WTC11 (cell line): ENCODE results near the gene SERGEF. TPM values are rescaled to one million over a fixed set of nuclear protein-coding genes. Genes with fewer than 3 reads are reported as not detected.

Experiments
- ATAC-seq: fragments of 200-7000 bp; cut with Tn5 transposase; 2 replicates; pipeline ENCODE4 v1.10.0; 2021; ENCODE audit warnings: mild to moderate bottlenecking, moderate library complexity
- CTCF ChIA-PET: fragments of 300-600 bp; sonication (Branson Sonifier 250); formaldehyde crosslinking; loops from one replicate; lab custom pipeline; 2021; ENCODE audit warnings: antibody characterized with exemption; lab: Charles Lee
- POLR2A ChIA-PET: fragments of 350-600 bp; sonication (Branson Sonifier 250); formaldehyde crosslinking; loops from one replicate; lab custom pipeline; 2021; ENCODE audit warnings: antibody characterized with exemption; lab: Charles Lee
- DNase-seq: peaks from one replicate; pipeline ENCODE4 v3.0.0; 2021; ENCODE audit warnings: low spot score
- H3K27ac Mint-ChIP-seq: 2 replicates; pipeline ENCODE4 v1.8.0; 2021; ENCODE audit warnings: mixed read lengths
- H3K27me3 Mint-ChIP-seq: 2 replicates; pipeline ENCODE4 v1.8.0; 2021; ENCODE audit warnings: low read depth, mild to moderate bottlenecking, moderate library complexity, mixed read lengths
- H3K36me3 Mint-ChIP-seq: 2 replicates; pipeline ENCODE4 v1.8.0; 2021; ENCODE audit warnings: mixed read lengths
- H3K4me1 Mint-ChIP-seq: 2 replicates; pipeline ENCODE4 v1.8.0; 2022; ENCODE audit warnings: mixed read lengths
- H3K4me3 Mint-ChIP-seq: 2 replicates; pipeline ENCODE4 v1.8.0; 2021; ENCODE audit warnings: mild to moderate bottlenecking, moderate library complexity, mixed read lengths
- H3K9me3 Mint-ChIP-seq: 2 replicates; pipeline ENCODE4 v1.8.0; 2021; ENCODE audit warnings: mixed read lengths
- ATF3 ChIP-seq: sonication (generic); formaldehyde crosslinking; conservative IDR thresholded peaks from 2 replicates; pipeline ENCODE4 v1.8.1; 2022; ENCODE audit warnings: mild to moderate bottlenecking, missing genetic modification reagents
- HMGA2 ChIP-seq: fragments of 250-450 bp; sonication (Bioruptor Pico); IDR thresholded peaks from 2 replicates; pipeline ENCODE4 v1.4.0; 2021; ENCODE audit warnings: mild to moderate bottlenecking, moderate library complexity
- MYBL2 ChIP-seq: sonication (generic); formaldehyde crosslinking; IDR thresholded peaks from 2 replicates; pipeline ENCODE4 v1.8.1; 2023; ENCODE audit warnings: mild to moderate bottlenecking, moderate library complexity, missing genetic modification reagents
- NR3C1 ChIP-seq: sonication (generic); formaldehyde crosslinking; conservative IDR thresholded peaks from 2 replicates; pipeline ENCODE4 v1.8.1; 2023; ENCODE audit warnings: low read depth, mild to moderate bottlenecking, missing genetic modification reagents
- SMAD3 ChIP-seq: sonication (generic); formaldehyde crosslinking; IDR thresholded peaks from 2 replicates; pipeline ENCODE4 v1.8.0; 2022; ENCODE audit warnings: missing genetic modification reagents, mild to moderate bottlenecking, borderline replicate concordance
- ZNF219 ChIP-seq: sonication (generic); formaldehyde crosslinking; IDR thresholded peaks from 2 replicates; pipeline ENCODE4 v1.8.0; 2023; ENCODE audit warnings: missing genetic modification reagents, mild to moderate bottlenecking, borderline replicate concordance
- ZNF281 ChIP-seq: sonication (generic); formaldehyde crosslinking; IDR thresholded peaks from 2 replicates; pipeline ENCODE4 v1.8.0; 2023; ENCODE audit warnings: mild to moderate bottlenecking, missing genetic modification reagents
- ZNF423 ChIP-seq: fragments of 250-450 bp; sonication (Bioruptor Pico); IDR thresholded peaks from 2 replicates; pipeline ENCODE4 v2.1.2; 2022; ENCODE audit warnings: mild to moderate bottlenecking, moderate library complexity
- ZNF512 ChIP-seq: sonication (generic); formaldehyde crosslinking; IDR thresholded peaks from 2 replicates; pipeline ENCODE4 v1.8.1; 2022; ENCODE audit warnings: missing genetic modification reagents, borderline replicate concordance
- total RNA-seq: library from RNA; stranded (reverse); gene quantifications from 3 replicates; pipeline ENCODE4 v1.2.3, GENCODE V29; 2021
- TF ChIP-seq, protein P1 (sequence below): fragments of 250-450 bp; sonication (Bioruptor Pico); IDR thresholded peaks from 2 replicates; pipeline ENCODE4 v1.9.0; 2021; ENCODE audit warnings: mild to moderate bottlenecking
- TF ChIP-seq, protein P2 (sequence below): sonication (generic); formaldehyde crosslinking; IDR thresholded peaks from 2 replicates; pipeline ENCODE4 v1.8.0; 2022; ENCODE audit warnings: missing genetic modification reagents
- TF ChIP-seq, protein P3 (sequence below): sonication (generic); formaldehyde crosslinking; IDR thresholded peaks from 2 replicates; pipeline ENCODE4 v1.8.1; 2023; ENCODE audit warnings: mild to moderate bottlenecking, moderate library complexity, missing genetic modification reagents
- TF ChIP-seq, protein P4 (sequence below): sonication (generic); formaldehyde crosslinking; IDR thresholded peaks from 2 replicates; pipeline ENCODE4 v1.8.0; 2023; ENCODE audit warnings: missing genetic modification reagents

Gene SERGEF
- total RNA-seq, 1 experiment from 2014 or later: 35.5 TPM

GRCh38 chr11:17877886-17878285 is 135.0 kb downstream of the SERGEF start (continued):
- TF ChIP-seq, protein P1, sequence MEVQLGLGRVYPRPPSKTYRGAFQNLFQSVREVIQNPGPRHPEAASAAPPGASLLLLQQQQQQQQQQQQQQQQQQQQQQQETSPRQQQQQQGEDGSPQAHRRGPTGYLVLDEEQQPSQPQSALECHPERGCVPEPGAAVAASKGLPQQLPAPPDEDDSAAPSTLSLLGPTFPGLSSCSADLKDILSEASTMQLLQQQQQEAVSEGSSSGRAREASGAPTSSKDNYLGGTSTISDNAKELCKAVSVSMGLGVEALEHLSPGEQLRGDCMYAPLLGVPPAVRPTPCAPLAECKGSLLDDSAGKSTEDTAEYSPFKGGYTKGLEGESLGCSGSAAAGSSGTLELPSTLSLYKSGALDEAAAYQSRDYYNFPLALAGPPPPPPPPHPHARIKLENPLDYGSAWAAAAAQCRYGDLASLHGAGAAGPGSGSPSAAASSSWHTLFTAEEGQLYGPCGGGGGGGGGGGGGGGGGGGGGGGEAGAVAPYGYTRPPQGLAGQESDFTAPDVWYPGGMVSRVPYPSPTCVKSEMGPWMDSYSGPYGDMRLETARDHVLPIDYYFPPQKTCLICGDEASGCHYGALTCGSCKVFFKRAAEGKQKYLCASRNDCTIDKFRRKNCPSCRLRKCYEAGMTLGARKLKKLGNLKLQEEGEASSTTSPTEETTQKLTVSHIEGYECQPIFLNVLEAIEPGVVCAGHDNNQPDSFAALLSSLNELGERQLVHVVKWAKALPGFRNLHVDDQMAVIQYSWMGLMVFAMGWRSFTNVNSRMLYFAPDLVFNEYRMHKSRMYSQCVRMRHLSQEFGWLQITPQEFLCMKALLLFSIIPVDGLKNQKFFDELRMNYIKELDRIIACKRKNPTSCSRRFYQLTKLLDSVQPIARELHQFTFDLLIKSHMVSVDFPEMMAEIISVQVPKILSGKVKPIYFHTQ (CRISPR knock-in tag): no peak
- no peak for TF ChIP-seq ZNF281
- TF ChIP-seq, protein P2, sequence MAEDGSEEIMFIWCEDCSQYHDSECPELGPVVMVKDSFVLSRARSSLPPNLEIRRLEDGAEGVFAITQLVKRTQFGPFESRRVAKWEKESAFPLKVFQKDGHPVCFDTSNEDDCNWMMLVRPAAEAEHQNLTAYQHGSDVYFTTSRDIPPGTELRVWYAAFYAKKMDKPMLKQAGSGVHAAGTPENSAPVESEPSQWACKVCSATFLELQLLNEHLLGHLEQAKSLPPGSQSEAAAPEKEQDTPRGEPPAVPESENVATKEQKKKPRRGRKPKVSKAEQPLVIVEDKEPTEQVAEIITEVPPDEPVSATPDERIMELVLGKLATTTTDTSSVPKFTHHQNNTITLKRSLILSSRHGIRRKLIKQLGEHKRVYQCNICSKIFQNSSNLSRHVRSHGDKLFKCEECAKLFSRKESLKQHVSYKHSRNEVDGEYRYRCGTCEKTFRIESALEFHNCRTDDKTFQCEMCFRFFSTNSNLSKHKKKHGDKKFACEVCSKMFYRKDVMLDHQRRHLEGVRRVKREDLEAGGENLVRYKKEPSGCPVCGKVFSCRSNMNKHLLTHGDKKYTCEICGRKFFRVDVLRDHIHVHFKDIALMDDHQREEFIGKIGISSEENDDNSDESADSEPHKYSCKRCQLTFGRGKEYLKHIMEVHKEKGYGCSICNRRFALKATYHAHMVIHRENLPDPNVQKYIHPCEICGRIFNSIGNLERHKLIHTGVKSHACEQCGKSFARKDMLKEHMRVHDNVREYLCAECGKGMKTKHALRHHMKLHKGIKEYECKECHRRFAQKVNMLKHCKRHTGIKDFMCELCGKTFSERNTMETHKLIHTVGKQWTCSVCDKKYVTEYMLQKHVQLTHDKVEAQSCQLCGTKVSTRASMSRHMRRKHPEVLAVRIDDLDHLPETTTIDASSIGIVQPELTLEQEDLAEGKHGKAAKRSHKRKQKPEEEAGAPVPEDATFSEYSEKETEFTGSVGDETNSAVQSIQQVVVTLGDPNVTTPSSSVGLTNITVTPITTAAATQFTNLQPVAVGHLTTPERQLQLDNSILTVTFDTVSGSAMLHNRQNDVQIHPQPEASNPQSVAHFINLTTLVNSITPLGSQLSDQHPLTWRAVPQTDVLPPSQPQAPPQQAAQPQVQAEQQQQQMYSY (CRISPR knock-in tag): no peak
- TF ChIP-seq ATF3 (CRISPR knock-in tag): no peak
- TF ChIP-seq, all 79 proteins: peak for 0

GRCh38 chr11:17876827-17877226 is 136.0 kb downstream of the SERGEF start:
- peak overlapping the region; percentile 22 for H3K27ac Mint-ChIP-seq
- 0 out of 2 replicates have a peak, but pooled peaks cover 2% of the 10 kb centered on the region for H3K36me3 Mint-ChIP-seq
- DNase-seq (no peak), ATAC-seq (no peak)
- ChIA-PET CTCF (interaction anchor here (0.6 to 4.8 kb wide), 7 partner anchors 12 to 146 kb away, joined by 3 to 45 read pairs (median 7); partner anchors contain the start of gene KCNC1), POLR2A (no interaction called here)
- H3K4me3 Mint-ChIP-seq: no peak overlapping the region
- H3K27me3 Mint-ChIP-seq: no peaks in the 10 kb centered on the region
- peaks cover 12% of the 10 kb centered on the region for H3K4me1 Mint-ChIP-seq
- no peaks in the 10 kb centered on the region for H3K9me3 Mint-ChIP-seq
- TF ChIP-seq HMGA2 (CRISPR knock-in tag): no peak
- TF ChIP-seq, protein P2 (CRISPR knock-in tag): no peak
- TF ChIP-seq, protein P3, sequence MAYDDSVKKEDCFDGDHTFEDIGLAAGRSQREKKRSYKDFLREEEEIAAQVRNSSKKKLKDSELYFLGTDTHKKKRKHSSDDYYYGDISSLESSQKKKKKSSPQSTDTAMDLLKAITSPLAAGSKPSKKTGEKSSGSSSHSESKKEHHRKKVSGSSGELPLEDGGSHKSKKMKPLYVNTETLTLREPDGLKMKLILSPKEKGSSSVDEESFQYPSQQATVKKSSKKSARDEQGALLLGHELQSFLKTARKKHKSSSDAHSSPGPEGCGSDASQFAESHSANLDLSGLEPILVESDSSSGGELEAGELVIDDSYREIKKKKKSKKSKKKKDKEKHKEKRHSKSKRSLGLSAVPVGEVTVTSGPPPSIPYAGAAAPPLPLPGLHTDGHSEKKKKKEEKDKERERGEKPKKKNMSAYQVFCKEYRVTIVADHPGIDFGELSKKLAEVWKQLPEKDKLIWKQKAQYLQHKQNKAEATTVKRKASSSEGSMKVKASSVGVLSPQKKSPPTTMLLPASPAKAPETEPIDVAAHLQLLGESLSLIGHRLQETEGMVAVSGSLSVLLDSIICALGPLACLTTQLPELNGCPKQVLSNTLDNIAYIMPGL: no peak
- no peak for TF ChIP-seq SMAD3 (CRISPR knock-in tag)
- TF ChIP-seq ZNF423 (CRISPR knock-in tag): no peak
- TF ChIP-seq ZNF512 (CRISPR knock-in tag): no peak
- TF ChIP-seq ZNF219 (CRISPR knock-in tag): no peak
- TF ChIP-seq, protein P1 (CRISPR knock-in tag): no peak
- no peak for TF ChIP-seq MYBL2
- no peak for TF ChIP-seq NR3C1
- TF ChIP-seq, protein P4, sequence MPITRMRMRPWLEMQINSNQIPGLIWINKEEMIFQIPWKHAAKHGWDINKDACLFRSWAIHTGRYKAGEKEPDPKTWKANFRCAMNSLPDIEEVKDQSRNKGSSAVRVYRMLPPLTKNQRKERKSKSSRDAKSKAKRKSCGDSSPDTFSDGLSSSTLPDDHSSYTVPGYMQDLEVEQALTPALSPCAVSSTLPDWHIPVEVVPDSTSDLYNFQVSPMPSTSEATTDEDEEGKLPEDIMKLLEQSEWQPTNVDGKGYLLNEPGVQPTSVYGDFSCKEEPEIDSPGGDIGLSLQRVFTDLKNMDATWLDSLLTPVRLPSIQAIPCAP (CRISPR knock-in tag): no peak
